DMS 273 treated with DMSO at 0.1 percent for 48 hours (cell line): ENCODE data around the gene SYT8.
"Not testable (repeated sequence)": the region's sequence is repeated elsewhere in the genome, so short reads cannot be mapped to it uniquely, and the experiment has no call there.

Experiments used
- DNase-seq: peaks from one replicate; lab custom pipeline; 2025; lab: John Stamatoyannopoulos, UW

SYT8 gene, protein sequence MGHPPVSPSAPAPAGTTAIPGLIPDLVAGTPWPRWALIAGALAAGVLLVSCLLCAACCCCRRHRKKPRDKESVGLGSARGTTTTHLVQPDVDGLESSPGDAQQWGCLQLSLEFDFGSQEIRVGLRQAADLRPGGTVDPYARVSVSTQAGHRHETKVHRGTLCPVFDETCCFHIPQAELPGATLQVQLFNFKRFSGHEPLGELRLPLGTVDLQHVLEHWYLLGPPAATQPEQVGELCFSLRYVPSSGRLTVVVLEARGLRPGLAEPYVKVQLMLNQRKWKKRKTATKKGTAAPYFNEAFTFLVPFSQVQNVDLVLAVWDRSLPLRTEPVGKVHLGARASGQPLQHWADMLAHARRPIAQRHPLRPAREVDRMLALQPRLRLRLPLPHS

DNA sequence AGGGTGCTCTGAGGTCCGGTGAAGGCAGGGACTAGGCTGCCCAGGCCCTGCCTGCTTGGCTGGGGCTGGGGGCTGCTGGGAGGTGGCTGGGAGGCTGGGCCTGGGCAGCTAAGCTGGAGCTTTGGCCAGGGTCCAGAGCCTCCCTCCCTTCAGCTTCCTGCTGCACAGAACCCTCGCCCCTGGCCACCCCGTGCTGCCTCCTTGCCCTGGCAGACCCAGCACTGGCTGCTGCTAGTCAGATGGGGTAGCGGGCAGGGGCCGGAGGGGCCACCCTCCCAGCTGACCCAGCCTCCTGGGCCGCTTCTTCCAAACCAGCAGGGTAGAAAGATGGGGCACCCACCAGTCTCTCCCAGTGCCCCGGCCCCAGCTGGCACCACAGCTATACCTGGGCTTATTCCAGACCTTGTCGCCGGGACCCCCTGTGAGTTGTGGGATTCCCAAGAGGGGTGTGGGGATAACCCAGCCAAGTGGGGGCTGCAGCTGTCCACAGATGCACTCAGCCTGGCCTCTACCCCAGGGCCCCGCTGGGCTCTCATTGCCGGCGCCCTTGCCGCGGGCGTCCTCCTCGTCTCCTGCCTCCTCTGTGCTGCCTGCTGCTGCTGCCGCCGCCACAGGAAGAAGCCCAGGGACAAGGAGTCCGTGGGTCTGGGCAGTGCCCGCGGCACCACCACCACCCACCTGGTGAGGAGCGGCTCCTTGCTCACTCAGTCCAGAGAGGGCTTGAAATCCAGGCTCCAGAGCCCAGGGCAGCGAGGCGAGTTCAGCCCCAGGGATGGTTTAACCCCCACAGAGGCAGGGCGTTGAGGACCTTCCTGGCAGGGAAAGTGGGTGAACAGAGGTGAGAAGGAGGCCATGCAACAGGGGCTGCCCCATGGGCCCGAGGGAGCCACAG is at the start of gene SYT8:
Gene SYT8 (plus strand): TSS at position 212 of the 892 bp plus-strand sequence. CDS start 116 bp downstream, at position 328.
- DNase-seq = no peak

DNA sequence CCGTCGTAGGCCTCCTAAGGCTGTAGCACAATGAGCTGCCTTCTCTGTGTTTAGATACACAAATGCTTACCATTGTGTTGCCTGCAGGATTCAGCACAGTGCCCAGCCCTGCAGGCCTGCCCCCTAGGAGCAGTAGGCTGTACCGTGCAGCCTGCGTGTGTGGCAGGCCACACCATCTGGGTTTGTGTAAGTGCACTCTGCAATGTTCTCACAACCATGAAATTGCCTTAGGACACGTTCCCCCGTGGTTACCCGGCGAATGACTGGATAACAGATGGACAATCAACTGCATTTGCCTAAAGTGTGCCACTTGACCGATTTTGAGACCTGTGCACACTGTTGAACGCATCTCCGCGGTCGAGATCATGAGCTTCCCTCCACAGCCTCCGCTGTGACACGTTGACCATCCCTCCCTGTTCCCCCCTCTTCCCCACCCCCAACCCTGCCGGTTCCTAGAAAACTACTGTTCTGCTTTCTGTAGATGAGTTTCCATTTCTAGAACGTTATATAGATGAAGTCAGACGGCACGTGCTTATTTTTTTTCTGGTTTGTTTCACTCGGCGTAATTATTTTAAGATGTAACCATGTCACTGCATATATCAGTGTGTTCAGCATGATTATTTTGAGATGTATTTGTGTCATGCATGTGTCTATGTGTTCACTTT is 48.9 kb upstream of the SYT8 start:
- DNase-seq = no peak

DNA sequence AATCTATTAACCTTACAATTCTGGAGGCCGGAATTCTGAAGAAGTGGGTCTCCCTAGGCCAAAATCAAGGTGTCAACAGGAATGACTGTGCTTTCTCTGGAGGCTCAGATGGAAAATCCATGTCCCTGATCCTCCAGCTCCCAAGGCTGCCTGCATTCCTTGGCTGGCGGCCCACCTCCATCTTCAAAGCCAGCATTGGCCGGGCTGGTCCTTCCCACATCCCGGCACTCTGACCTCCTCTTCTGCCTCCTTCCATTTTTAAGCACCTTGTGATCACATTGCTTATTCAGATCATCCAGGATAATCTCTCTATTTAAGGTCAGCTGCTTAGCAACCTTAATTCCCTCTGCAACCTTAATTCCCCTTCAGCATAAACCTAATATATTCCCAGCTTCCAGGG is 48.3 kb upstream of the SYT8 start:
- no peak for DNase-seq

DNA sequence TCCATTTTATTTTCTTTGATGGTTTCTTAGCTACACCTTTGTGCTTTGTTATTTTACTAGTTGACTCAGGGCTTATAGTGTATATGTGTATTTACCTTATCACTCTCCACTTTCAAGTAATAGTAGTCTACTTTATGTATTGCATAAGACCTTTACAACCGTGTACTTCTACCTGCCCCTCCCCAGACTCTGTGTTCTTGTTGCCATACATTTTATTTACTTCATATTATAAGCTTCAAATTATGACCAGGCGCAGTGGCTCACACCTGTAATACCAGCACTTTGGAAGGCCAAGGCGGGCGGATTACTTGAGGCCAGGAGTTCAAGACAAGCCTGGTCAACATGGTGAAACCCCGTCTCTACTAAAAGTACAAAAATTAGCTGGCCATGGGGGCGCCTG is 42.9 kb upstream of the SYT8 start:
- no peak for DNase-seq

DNA sequence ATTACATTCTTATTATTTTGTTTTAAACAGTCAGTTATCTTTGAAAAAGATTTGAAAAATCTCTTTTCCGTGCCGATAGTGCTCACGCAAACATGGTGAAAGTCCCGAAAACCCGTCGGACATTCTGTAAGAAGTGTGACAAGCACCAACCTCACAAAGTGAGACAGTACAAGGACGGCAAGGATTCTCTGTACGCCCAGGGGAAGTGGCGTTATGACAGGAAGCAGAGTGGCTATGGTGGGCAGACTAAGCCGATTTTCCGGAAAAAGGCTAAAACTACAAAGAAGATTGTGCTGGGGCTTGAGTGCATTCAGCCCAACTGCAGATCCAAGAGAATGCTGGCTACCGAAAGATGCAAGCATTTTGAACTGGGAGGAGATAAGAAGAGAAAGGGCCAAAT is 42.3 kb upstream of the SYT8 start:
- DNase-seq = no peak

DNA sequence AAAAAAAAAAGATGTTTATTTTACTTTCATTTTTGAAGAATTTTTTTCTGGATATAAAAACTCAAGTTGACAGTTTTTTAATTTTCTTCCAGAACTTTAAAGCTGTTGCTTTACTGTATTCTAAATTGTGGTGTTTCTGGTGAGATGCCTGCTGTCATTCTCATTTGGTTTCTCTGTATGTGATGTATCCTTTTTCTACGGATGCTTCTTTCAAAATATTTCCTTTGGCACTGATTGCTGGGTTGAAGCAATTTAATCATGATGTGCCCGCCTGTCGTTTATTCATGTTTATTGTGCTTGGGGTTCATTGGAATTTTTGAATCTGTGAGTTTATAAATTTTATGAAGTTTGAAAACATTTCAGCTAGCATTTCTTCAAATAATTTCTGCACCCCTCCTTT is 41.7 kb upstream of the SYT8 start:
- no peak for DNase-seq

DNA sequence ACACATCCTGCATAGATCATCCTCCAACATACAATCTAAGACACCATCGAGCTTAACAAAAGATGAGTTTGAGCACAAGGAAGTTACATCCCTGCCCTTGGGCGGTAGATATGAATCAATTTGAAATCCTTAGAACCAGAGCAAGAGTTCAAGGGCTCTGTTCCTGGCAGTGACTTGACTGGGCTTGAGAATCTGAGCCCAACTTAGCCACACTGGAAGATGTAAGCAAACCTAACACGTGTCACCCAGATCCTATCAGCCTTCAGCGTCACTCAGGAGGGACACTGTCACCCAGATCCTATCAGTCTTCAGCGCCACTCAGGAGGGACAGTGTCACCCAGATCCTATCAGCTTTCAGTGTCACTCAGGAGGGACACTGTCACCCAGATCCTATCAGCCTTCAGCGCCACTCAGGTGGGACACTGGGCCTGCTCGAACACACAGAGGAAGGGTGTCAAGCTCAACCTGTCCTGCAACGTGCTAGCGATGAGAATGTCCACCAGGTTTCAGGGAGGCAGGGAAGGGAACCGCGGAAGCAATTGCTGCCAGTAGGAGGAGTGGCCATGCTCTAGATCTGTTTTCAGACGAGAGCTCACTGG is 38.3 kb upstream of the SYT8 start:
- no peak for DNase-seq

DNA sequence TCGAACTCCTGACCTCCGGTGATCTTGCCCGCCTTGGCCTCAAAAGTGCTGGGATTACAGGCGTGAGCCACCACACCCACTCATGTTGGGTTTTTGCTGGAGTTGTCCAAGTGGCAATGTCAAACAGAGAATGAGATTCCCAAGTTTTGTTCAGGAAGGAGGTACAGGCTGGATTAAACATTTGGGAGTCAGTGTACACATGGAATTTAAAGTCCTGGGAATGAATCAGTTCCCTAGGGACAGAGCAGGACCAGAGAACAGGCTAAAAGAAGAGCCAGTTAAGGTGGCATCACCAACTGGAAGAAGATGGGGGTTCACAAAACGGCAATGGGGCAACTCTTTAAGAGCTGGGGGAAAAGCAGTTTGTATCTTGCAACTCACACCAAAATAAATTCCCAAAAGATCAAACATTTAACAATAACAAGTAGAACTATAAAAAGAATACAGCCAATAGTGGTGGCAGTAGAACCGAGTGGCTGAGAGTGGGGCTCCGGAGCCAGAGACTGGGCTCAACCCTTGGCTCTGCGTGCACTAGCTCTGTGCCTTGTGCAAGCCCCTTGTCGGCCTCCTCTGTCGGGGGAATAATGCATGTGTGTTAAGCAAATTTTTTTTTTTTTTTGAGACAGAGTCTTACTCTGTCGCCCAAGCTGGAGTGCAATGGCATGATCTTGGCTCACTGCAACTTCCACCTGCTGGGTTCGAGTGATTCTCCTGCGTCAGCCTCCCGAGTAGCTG is 37.2 kb upstream of the SYT8 start:
- no peak for DNase-seq

DNA sequence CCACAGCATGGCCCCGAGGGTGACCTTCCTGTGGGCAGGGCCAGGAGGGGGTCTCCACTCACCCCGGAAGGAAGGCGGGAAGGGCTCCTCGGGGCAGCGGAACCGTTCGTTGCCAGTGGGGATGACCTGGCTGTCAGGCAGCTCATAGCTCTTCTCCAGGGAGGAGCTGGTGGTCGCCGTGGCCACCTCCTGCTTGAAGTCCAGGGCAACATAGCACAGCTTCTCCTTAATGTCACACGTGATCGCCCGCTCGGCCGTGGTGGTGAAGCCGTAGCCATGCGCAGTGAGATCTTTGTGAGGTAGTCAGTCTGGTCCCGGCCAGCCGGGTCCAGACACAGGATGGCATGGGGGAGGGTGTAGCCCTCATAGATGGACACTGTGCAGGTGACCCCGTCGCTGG is 31.5 kb upstream of the SYT8 start:
- no peak for DNase-seq

DNA sequence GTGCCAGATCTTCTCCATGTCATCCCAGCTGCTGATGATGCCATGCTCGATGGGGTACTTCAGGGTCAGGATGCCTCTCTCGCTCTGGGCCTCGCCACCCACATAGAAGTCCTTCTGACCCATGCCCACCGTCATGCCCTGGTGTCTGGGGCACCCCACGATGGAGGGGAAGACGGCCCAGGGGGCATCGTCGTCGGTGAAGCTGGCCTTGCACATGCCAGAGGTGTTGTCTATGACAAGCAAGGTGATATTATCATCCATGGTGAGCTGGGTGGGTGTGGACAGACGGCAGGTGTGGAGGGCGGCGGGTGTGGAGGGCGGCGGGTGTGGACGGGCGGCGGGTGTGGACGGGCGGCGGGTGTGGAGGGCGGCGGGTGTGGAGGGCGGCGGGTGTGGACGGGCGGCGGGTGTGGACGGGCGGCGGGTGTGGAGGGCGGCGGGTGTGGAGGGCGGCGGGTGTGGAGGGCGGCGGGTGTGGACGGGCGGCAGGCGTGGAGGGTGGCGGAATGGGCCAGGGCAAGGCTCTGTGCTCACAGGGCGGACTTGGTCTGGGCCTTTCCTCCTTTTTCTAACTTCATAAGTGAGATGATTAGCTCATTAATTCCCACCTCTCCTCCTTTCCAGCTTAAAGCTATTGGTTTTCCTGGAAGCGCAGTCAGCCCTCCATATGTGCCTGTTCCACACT is 30.8 kb upstream of the SYT8 start:
- DNase-seq = not testable (repeated sequence)

DNA sequence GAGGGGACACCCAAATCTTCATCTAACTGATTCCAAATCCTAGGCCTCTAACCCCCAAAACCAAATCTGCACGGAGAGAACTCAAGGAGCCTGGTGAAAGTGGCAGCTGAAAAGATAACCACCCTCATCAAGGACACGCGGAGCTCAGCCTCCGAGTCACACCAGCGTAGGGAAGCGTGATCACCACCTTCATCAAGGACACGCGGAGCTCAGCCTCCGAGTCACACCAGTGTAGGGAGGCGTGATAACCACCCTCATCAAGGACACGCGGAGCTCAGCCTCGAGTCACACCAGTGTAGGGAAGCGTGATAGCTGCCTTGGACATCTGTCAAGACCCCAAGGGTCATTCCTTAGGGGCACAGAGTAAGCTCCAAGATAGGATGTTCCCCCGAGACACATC is 29.3 kb upstream of the SYT8 start:
- DNase-seq = no peak

DNA sequence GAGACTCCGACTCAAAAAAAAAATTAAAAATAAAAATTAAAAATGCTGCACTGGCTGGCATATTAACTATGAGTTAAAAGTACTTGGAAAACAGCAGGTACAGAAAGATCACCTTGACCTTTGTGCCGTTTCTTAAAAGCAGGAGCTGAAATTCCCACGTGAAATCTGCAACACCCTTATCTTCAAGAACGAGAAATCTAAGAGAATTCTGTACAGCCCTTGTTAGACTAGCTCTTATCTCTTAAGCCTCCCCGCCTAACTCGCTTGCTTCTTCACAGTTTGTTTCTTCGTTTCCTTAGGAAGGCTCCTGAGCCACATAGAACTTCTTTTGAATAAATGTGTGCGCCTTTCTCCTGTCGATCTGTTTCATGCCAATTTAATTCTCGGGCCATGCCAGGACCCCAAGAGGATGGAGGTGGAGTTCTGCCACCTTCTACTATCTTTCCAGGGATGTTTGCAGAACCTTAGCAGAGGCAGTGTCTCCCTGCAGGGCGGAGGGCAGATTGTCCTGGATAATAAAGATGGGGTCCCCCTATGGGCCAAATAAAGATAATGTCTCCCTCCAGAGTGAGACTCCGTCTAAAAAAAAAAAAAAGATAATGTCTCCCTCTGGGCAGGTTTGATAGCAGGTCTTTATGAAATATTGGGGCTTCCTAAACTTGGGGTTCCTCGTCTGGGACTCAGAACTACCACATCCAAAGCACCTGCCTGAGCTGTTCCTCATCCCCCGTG is 27.4 kb upstream of the SYT8 start:
- DNase-seq = no peak

DNA sequence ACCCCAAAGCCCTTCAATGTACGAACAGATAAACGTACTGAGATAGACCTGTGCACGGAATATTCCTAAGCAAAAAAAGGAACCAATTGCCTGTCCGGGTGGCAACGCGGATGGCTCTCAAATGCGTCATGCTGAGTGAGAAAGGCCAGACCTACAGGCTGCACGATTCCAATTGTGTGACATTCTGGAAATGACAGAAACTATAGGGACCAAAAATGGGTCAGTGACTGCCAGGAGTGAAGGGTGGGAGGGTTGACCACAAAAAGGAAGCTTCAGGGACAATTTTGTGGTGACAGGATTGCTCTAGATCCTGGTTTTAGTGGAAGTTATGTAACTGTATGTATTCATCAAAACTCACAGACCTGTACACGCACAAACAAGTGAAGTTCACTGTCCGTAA is 24.0 kb upstream of the SYT8 start:
- DNase-seq = no peak

DNA sequence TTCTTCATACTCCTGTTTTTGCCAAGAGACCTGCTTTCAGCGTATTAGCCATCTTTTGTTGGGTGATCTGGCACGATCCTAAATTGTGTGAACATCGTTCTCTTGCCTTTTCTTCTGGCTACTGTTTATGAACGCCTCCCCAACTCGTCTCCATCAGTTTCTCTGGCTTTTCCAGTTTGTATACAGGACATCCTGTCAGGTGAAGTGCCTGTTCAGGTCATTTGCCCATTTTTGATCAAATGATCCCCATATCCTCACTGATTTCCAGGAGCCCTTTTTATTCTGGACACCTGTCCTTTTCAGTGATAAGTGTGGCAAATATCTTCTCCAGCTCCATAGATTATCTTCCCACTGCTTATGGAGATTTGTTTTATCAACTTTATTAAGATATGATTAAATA is 22.5 kb upstream of the SYT8 start:
- DNase-seq = no peak

DNA sequence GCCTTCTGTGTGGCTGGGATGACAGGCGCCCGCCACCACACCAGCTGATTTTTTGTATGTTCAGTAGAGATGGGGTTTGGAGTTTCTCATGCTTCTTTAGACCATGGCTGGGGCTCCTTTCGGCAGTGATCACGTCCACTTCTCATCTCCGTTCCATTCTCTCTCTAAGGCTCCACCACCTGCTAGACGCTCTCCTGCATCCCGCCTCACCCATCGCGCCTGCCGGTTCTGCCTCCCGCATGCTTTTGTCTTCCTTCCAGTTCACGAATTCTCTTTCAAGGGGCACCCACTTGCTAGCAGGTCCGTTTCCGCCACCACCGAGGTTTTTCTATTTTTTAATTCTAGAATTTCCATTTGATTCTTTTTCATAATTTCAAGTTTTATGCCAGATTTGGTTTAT is 22.0 kb upstream of the SYT8 start:
- DNase-seq = no peak

DNA sequence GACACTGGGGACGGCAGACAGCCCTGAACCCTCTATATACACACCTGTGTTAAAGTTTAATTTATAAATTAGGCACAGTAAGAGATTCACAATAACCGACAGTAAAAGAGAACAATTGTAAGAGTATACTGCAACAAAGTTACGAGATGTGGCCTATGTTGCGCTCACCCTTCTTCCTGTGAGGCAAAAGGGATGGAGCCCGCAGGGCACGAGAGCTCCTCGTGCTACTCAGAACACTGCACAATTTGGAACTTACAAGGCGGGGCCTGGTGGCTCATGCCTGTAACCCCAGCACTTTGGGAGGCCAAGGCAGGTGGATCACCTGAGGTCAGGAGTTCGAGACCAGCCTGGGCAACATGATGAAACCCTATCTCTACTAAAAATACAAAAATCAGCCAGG is 21.4 kb upstream of the SYT8 start:
- not testable (repeated sequence) for DNase-seq

DNA sequence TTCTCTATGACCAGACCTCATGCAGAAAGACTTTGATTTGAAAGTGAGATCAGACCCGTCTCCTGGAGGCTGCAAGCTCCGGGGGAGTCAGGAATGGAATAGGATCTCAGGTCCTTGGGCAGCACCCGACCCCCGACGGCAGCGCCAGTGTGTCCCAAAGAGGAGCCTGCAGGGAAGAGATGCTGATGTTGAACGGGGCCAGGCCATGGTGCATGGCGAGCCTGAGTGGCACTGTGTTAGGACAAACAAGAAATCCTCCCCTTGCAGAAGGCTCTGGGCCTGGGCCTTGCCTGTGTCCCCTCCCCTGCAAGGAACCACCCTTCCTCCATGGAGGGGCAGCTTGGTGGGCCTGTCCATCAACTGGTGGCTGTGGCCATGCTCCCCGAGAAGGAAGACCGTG is 20.1 kb upstream of the SYT8 start:
- no peak for DNase-seq

DNA sequence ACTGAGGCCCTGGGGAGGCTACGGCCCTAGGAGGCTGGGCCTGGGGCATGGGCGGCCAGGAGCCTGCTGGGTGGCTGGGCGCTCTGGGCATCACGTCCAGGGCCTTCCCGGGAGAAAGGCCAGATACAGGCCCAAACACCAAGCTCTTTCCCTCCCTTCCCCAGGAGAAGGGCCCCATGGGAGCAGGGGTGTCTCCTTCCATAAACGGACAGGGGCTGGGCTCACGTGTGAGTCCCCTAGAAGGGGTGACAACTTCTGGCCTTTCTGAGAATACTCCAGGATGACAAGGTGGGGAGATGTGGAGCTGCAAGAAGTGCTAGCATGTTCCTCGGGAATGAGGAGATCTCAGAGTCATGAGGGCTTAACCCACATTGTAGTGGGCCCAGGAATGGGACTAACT is 19.5 kb upstream of the SYT8 start:
- DNase-seq = no peak

DNA sequence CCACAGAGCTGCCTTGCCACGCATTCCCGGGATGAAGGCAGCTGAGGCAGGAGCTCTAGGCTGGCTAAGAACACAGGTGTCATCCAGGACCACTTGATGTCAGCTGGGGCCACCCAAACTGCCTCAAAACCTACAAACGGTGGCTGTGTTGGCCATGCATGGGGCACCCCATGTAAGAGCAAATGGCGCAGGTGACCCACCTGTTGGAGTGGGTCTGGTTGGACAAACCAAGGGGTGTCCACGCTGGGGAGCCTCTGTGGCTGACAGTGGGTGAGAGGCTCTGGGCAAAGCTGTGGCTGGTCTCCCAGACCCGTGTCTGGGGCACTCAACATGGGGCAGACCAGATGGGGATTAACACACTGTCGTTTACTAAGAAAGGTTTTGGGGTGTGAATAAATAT is 19.0 kb upstream of the SYT8 start:
- no peak for DNase-seq

DNA sequence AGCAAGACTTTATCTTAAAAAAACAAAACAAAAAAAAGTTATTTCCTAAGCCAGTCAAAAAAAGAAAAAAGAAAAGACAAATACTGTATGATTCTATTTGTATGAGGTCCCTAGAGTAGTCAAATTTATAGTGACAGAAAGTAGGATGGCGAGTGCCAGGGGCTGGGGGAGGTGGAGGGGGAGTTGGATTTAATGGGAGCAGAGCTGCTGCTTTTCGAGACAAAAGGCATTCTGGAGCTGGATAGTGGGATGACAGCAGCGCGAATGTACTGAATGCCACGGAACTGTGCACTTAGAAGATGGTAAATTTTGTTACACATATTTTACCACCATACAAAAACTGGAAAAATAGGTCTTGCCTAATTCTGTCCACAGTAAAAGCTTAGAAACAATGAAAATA is 17.8 kb upstream of the SYT8 start:
- DNase-seq = no peak
